GM12878 (cell line): Measurements from ENCODE around the gene LRP1B.

Experiments used
- BCLAF1 ChIP-seq: fragments of 450-650 bp; IDR thresholded peaks from 2 replicates; pipeline ENCODE4 v1.6.1; 2017; ENCODE audit warnings: antibody characterized with exemption, mild to moderate bottlenecking, moderate library complexity
- BHLHE40 ChIP-seq, 2 experiments: fragments of 450-650 bp in 1 of 2; IDR thresholded peaks; 2 replicates each; pipeline ENCODE4 v1.6.1; 2011 to 2017; ENCODE audit warnings: low read depth in 2 of 2, borderline replicate concordance in 1 of 2, improper control_type of control experiment in 1 of 2, low read length in 1 of 2, mild to moderate bottlenecking in 1 of 2
- CHD1 ChIP-seq: IDR thresholded peaks from 2 replicates; pipeline ENCODE4 v1.6.1; 2012; ENCODE audit warnings: low read depth, low read length, improper control_type of control experiment
- CTCF ChIP-seq, 3 experiments: IDR thresholded peaks in 2 of 3; conservative IDR thresholded peaks in 1 of 3; 2 replicates each; pipeline ENCODE4 v1.5.1; 2011; ENCODE audit warnings: low read depth in 3 of 3, low read length in 3 of 3, mild to moderate bottlenecking in 3 of 3, control low read depth in 2 of 3, moderate library complexity in 2 of 3, inconsistent platforms in 1 of 3, mixed read lengths in 1 of 3; ENCODE audit not compliant: control insufficient read depth in 2 of 3, insufficient read depth in 1 of 3; ENCODE audit errors: extremely low read depth in 1 of 3
- CUX1 ChIP-seq: IDR thresholded peaks from 2 replicates; pipeline ENCODE4 v1.6.1; 2012; ENCODE audit warnings: improper control_type of control experiment, low read depth, low read length; ENCODE audit not compliant: insufficient replicate concordance
- DPF2 ChIP-seq: fragments of 450-650 bp; IDR thresholded peaks from 2 replicates; pipeline ENCODE4 v1.6.1; 2017; ENCODE audit warnings: mild to moderate bottlenecking
- IKZF1 ChIP-seq: fragments of 450-650 bp; conservative IDR thresholded peaks from 2 replicates; pipeline ENCODE4 v1.6.1; 2017; ENCODE audit warnings: antibody characterized with exemption, mild to moderate bottlenecking
- MAX ChIP-seq: IDR thresholded peaks from 2 replicates; pipeline ENCODE4 v1.6.1; 2012; ENCODE audit warnings: low read depth, low read length, improper control_type of control experiment
- MYC ChIP-seq: IDR thresholded peaks from 2 replicates; pipeline ENCODE4 v1.6.1; 2011; ENCODE audit warnings: mild to moderate bottlenecking, low read length, moderate library complexity, inconsistent platforms; ENCODE audit not compliant: insufficient read depth, insufficient replicate concordance, insufficient read length, severe bottlenecking
- RAD21 ChIP-seq: IDR thresholded peaks from 2 replicates; pipeline ENCODE4 v1.6.1; 2011; ENCODE audit warnings: mild to moderate bottlenecking, low read depth, low read length, moderate library complexity; ENCODE audit not compliant: insufficient read depth
- SREBF2 ChIP-seq: IDR thresholded peaks from 2 replicates; pipeline ENCODE4 v1.6.1; 2012; ENCODE audit warnings: mild to moderate bottlenecking, low read length
- USF1 ChIP-seq: IDR thresholded peaks from 2 replicates; pipeline ENCODE4 v1.6.1; 2011; ENCODE audit warnings: borderline replicate concordance, low read depth, mild to moderate bottlenecking, moderate library complexity, mixed read lengths, low read length; ENCODE audit not compliant: insufficient read depth; ENCODE audit errors: extremely low read length
- USF2 ChIP-seq: IDR thresholded peaks from 2 replicates; pipeline ENCODE4 v1.6.1; 2011; ENCODE audit warnings: low read depth, low read length, improper control_type of control experiment, borderline replicate concordance

GRCh38 chr2:140205093-140205492, 1925.7 kb downstream of the LRP1B start:
- TF ChIP-seq RAD21 (no peak), CTCF (IDR thresholded peaks at IDR 0.05 in 2 of 3, conservative IDR thresholded peaks at IDR 0.05 in 1 of 3; ENCODE audit: control insufficient read depth in 2 of 3, extremely low read depth in 1 of 3, insufficient read depth in 1 of 3, low read depth in 3 of 3, low read length in 3 of 3) (no peak), MAX (no peak), CUX1 (no peak), CHD1 (no peak), BHLHE40 (IDR thresholded peaks at IDR 0.05; ENCODE audit: borderline replicate concordance in 1 of 2, low read depth in 2 of 2, low read length in 1 of 2) (no peak), MYC (no peak), DPF2 (no peak), BCLAF1 (no peak), USF1 (no peak), IKZF1 (no peak), SREBF2 (no peak), USF2 (no peak)
